ACC112 (cell line): ENCODE results near the gene ZNF593.

Experiments used
- H2AFZ ChIP-seq: fragments of 200-600 bp; sonication (generic); one replicate; pipeline ENCODE4 v1.6.0; 2017; ENCODE audit warnings: antibody characterized with exemption, low read length; ENCODE audit not compliant: unreplicated experiment
- H3K27ac ChIP-seq: fragments of 200-600 bp; sonication (generic); 2 replicates; pipeline ENCODE4 v1.5.1; 2014; ENCODE audit warnings: low read depth, mild to moderate bottlenecking, antibody characterized with exemption, low read length, moderate library complexity
- H3K27me3 ChIP-seq: fragments of 200-600 bp; sonication (generic); 2 replicates; pipeline ENCODE4 v1.6.1; 2014; ENCODE audit warnings: mild to moderate bottlenecking, antibody characterized with exemption, low read length, moderate library complexity, mixed read lengths; ENCODE audit not compliant: insufficient read depth
- H3K36me3 ChIP-seq: fragments of 200-600 bp; sonication (generic); 2 replicates; pipeline ENCODE4 v1.6.1; 2016; ENCODE audit warnings: mild to moderate bottlenecking, antibody characterized with exemption, low read length, moderate library complexity, mixed read lengths; ENCODE audit not compliant: insufficient read depth
- H3K4me1 ChIP-seq: fragments of 200-600 bp; sonication (generic); one replicate; pipeline ENCODE4 v1.6.1; 2016; ENCODE audit warnings: low read length, mixed read lengths; ENCODE audit not compliant: insufficient read depth, unreplicated experiment, control insufficient read depth
- H3K4me3 ChIP-seq: fragments of 200-600 bp; sonication (generic); 2 replicates; pipeline ENCODE4 v1.5.1; 2014; ENCODE audit warnings: mild to moderate bottlenecking, low read depth, low read length
- H3K79me2 ChIP-seq: fragments of 200-600 bp; sonication (generic); one replicate; pipeline ENCODE4 v1.6.0; 2016; ENCODE audit warnings: low read length; ENCODE audit not compliant: control insufficient read depth, unreplicated experiment, insufficient read depth

Gene ZNF593

DNA sequence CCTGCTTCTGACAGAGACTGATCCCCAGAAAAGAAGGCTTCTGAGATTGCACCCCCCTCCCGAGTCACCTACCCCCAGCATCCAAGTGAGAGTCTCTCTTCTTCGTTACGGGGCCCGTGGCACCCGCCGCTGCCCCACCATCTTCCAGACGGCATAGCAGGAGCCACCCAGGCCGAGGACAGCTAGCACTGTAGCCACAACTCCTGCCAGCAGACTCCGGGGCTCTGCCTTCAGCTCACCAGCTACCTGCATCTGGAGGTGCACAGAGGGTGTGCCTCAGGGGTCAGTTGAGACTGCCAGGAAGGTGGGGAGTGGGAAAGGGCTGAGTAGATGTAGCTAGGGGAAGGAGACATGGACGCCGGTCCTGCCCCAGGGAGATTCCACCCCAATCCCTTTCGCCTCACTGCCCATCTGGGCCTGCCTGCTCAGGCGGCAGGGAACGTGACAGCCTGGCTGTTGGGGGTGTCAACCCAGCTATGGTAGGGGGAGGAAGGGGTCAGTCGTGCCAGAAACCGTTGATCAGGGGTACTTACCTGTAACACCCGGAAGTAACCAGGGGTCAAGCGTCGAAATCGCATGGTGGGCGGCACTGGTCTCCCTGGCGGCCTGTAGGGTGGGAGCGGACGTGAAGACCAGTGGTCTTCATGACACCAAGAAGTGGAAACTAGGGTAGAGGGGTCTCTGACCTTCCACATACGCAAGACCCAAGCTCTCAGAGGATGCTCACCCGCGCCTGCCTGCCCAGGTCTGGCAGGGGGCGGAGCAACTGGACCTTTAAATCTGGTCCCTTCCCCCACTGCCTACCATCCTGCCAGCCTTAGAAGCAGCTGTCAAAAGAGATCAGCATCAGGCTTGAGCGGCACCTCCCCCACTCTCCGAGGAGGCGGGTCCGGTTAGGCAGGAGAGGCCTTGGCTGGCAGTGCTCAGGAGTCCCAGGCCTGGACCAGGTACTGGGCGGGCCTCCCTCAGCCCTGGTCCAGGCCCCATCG is 1.7 kb downstream of the ZNF593 start, which contains the start of gene ZNF593OS:
Gene ZNF593OS (minus strand): TSS at position 749 of the 989 bp plus-strand sequence. CDS start 171 bp downstream, at position 578.
- H3K4me1 ChIP-seq, result peaks cover 7% of the 10 kb centered on the region
- H3K36me3 ChIP-seq, result no peaks in the 10 kb centered on the region
- H3K79me2 ChIP-seq, result peaks cover 17% of the 10 kb centered on the region
- no peak within 1 kb of the TSS for H3K27ac ChIP-seq
- no peak within 1 kb of the TSS for H2AFZ ChIP-seq
- peak within 1 kb of the TSS; percentile 96 for H3K4me3 ChIP-seq
- no peaks in the 10 kb centered on the region for H3K27me3 ChIP-seq

DNA sequence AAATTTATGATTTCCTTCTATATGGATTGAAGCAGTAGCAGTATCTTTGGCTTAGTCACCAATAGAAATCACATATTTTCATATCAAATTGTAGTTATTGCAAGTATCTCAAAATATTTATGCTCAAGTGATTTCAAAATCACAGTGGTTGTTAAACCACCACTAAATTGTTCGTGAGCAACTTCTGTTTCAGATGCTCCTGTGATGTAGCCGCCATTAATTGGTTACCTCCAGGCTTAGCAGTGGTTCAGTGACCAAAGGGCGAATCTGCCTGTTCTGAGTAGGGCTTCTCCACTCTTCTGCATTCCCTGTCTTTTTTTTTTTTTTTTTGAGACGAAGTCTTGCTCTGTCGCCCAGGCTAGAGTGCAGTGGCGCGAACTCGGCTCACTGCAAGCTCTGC is 5.6 kb downstream of the ZNF593 start:
- no peaks in the 10 kb centered on the region for H3K36me3 ChIP-seq
- no peak overlapping the region for H3K4me3 ChIP-seq
- H3K27ac ChIP-seq, result no peak overlapping the region
- peaks cover 11% of the 10 kb centered on the region for H3K79me2 ChIP-seq
- H3K4me1 ChIP-seq, result no peaks in the 10 kb centered on the region
- H2AFZ ChIP-seq, result no peak overlapping the region
- H3K27me3 ChIP-seq, result no peaks in the 10 kb centered on the region

DNA sequence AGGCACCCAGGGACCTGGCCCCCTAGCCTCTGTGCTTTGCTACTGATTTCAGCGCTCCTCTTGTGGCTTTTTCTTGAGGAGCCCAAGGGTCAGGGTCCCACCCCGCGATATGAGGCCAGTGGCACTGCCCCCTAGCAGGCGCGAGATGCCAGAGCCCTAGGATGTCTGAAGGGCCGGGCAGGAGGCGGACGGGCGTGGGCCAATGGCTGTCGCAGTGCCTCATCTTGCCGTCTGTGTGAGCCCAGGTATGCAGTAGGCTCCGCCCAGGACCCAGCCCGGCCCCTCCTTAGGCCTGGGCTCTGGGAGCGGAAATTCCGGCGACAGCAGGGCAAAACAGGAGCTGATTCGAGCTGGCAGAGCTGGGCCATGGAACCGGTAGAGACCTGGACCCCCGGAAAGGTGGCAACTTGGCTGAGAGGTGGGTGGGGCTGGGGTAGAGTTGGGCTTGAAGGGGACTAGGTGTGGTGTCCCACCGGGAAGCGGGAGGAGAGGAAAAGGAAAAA is 7.5 kb downstream of the ZNF593 start, which contains the start of gene CNKSR1:
Gene CNKSR1 (plus strand): TSS at position 310 of the 503 bp plus-strand sequence. CDS start 57 bp downstream, at position 367.
- Histone ChIP-seq H3K27me3 (no peaks in the 10 kb centered on the region), H3K79me2 (no peaks in the 10 kb centered on the region), H3K36me3 (no peaks in the 10 kb centered on the region), H2AFZ (no peak within 1 kb of the TSS), H3K27ac (no peak within 1 kb of the TSS), H3K4me1 (no peaks in the 10 kb centered on the region), H3K4me3 (no peak within 1 kb of the TSS)

DNA sequence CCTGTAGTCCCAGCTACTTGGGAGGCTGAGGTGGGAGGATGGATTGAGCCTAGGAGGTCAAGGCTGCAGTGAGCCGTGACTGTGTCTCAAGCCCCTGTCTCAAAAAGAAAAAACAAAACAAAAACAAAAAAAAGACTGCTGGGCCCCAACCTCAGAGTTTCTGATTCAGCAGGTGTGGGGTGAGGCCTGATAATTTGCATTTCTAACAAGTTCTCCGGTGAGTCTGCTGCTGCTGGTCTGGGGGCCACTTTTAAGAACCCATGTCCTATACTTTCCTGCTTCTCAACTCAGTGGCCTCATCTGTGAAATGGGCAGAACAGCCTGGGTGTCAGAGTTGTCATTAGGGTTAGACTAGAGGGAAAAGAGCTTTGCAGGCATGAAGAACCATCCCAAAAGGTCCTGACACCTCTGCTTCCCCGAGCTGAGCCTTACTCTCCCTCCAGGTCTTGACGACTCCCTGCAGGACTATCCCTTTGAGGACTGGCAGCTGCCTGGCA is 10.3 kb downstream of the ZNF593 start:
- Histone ChIP-seq H3K4me1 (no peaks in the 10 kb centered on the region), H3K79me2 (no peaks in the 10 kb centered on the region), H3K4me3 (no peak overlapping the region), H3K27ac (no peak overlapping the region), H3K27me3 (no peaks in the 10 kb centered on the region), H3K36me3 (no peaks in the 10 kb centered on the region), H2AFZ (no peak overlapping the region)

DNA sequence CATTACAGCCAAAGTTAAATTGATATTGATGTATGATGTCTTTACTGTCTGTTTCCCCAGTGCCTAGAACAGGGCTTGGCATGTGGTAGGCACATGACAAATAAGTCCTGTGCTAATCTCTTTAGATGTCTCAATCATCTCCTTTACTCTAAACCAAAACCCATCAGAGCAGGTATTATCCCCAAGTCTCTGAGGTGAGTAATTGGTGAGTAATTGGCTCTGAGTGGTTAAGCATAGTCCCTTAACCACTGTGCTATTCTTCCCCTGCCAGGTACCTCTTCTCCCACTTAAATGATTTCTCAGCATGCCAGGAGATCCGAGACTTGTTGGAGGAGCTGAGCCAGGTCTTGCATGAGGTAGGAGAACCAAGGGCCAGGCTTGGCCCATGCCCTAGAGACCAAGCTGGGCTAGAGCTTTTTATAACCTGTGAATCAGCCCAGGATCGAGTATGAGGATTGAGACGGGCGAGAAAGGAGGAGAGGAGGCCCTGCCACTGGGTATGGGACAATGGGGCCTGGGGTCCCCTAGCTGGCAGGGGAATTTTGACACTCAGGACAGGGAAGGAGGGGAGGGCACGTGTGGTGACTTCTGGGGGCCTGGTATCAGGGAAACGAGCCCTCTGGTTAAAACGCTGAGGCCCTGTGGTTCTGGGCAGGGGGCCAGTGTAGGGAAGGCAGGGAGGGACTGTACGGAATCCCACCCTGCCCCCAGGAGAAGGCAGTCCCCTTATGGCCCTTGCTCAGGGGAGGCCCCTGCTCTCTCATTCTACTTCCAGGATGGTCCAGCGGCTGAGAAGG is 12.1 kb downstream of the ZNF593 start:
- H3K36me3 ChIP-seq, result no peaks in the 10 kb centered on the region
- no peaks in the 10 kb centered on the region for H3K79me2 ChIP-seq
- H3K27ac ChIP-seq, result no peak overlapping the region
- no peaks in the 10 kb centered on the region for H3K4me1 ChIP-seq
- no peak overlapping the region for H3K4me3 ChIP-seq
- H3K27me3 ChIP-seq, result no peaks in the 10 kb centered on the region
- H2AFZ ChIP-seq, result no peak overlapping the region

DNA sequence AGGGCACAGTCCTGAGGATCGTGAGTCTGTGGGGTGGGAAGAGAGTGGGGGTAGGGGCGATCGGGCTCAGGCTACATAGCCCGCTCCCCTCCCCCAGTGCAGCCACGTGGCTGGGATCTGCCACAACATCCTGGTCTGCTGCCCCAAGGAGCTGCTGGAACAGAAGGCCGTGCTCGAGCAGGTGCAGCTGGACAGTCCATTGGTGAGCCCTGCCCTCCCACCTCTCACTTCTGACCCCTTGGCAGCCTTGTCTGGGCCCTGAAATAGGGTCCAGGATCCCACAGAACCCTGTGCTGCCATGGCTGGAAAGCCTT is 12.6 kb downstream of the ZNF593 start:
- Histone ChIP-seq H2AFZ (no peak overlapping the region), H3K36me3 (no peaks in the 10 kb centered on the region), H3K4me1 (no peaks in the 10 kb centered on the region), H3K27me3 (no peaks in the 10 kb centered on the region), H3K4me3 (no peak overlapping the region), H3K27ac (no peak overlapping the region), H3K79me2 (no peaks in the 10 kb centered on the region)

DNA sequence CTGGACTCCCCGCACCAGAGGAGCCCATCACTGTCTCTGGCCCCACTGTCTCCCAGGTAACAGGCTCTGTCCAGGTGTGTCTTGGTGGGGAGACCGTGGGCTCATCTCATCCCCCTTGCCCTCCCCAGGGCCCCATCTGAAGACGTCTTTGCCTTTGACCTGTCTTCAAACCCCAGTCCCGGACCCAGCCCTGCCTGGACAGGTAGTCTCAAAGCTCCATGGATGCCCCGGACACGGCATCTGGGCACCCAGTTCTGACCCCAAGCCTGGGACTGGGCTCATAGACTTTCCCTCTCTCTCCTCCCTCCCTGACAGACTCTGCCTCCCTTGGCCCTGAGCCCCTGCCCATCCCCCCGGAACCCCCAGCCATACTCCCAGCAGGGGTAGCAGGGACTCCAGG is 14.4 kb downstream of the ZNF593 start:
- Histone ChIP-seq H3K4me3 (no peak overlapping the region), H3K4me1 (no peaks in the 10 kb centered on the region), H3K36me3 (no peaks in the 10 kb centered on the region), H2AFZ (no peak overlapping the region), H3K27me3 (no peaks in the 10 kb centered on the region), H3K79me2 (no peaks in the 10 kb centered on the region), H3K27ac (no peak overlapping the region)

DNA sequence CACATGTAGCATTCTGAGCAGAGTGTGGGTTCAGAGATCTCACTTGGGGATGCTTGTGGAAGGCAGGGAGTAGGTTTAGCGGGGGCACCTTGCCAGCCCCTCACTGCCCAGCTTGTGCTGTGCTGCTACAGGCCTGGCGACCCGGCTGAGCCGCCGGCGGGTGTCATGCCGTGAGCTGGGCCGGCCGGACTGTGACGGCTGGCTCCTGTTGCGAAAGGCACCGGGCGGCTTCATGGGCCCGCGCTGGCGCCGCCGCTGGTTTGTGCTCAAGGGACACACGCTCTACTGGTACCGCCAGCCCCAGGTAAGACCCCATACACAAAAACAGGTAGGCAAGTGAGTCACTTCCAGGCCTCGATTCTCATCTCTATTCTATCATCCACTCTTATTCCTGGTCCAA is 15.2 kb downstream of the ZNF593 start:
- no peaks in the 10 kb centered on the region for H3K27me3 ChIP-seq
- H3K79me2 ChIP-seq, result no peaks in the 10 kb centered on the region

DNA sequence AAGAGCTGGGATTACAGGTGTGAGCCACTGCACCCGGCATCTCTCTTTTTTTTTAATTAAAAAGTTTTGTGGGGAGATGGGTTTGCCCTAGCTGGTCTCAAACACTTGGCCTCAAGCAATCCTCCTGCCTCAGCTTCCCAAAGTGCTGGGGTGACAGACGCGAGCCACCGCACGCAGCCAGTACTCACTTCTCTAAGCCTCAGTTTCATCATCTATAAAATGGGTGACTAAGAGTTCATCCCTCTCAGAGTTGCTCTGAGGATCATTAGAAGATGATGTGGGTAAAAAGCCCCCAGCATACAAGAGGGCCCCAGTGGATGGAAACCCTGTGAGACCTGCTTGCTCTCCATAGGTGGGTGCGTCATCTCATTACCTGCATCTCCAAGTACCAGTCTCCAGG is 18.2 kb downstream of the ZNF593 start:
- Histone ChIP-seq H3K27me3 (no peaks in the 10 kb centered on the region), H3K36me3 (no peaks in the 10 kb centered on the region), H3K4me3 (no peak overlapping the region), H3K4me1 (no peaks in the 10 kb centered on the region), H3K27ac (no peak overlapping the region), H2AFZ (no peak overlapping the region), H3K79me2 (no peaks in the 10 kb centered on the region)

More for the DNA sequence above, 15.2 kb downstream of the ZNF593 start:
- Histone ChIP-seq H3K27ac (no peak overlapping the region), H3K4me3 (no peak overlapping the region), H3K36me3 (no peaks in the 10 kb centered on the region), H2AFZ (no peak overlapping the region), H3K4me1 (no peaks in the 10 kb centered on the region)

DNA sequence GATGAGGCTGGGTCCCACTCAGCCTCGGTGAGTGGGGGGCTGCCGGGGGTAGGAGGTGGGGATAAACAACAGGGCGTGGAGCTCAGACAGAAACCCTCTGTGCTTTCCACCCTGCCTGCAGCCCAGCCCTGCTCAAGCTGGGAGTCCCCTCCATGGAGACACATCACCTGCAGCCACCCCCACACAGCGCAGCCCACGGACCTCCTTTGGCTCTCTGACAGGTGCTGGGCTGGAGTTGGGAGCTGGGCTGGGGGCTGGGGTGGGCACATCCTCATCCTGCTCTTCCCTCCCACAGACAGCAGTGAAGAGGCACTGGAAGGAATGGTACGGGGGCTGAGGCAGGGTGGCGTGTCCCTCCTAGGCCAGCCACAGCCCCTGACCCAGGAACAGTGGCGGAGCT is 18.8 kb downstream of the ZNF593 start:
- Histone ChIP-seq H3K27ac (no peak overlapping the region), H3K4me1 (no peaks in the 10 kb centered on the region), H3K4me3 (no peak overlapping the region), H3K36me3 (no peaks in the 10 kb centered on the region), H2AFZ (no peak overlapping the region), H3K27me3 (no peaks in the 10 kb centered on the region), H3K79me2 (no peaks in the 10 kb centered on the region)
